Heart right ventricle (tissue), 16 donors: Measurements from ENCODE around the gene EML2. TPM values are rescaled to one million over a fixed set of nuclear protein-coding genes. Genes with fewer than 3 reads are reported as not detected.
A peak's percentile ranks its signal among the peaks of the same experiment; 100 is the strongest.

ENCODE experiments used
- ATAC-seq, 8 donors: fragments of 200-7000 bp; cut with Tn5 transposase; one replicate each; pipeline ENCODE4 v1.9.1; 2020; ENCODE audit warnings: mild to moderate bottlenecking in 8 of 8, moderate library complexity in 8 of 8, moderate number of reproducible peaks in 1 of 8
- DNase-seq, 2 donors: peaks; one replicate each; pipeline ENCODE4 v3.0.0-alpha.2; 2020
- H3K27ac ChIP-seq, 10 donors: fragments of 200-600 bp; sonication (generic) in 2 of 10; one replicate each; pipeline versions ENCODE4 v1.5.0 to v1.8.0; 2020 to 2022; ENCODE audit warnings: mild to moderate bottlenecking in 3 of 10
- H3K27me3 ChIP-seq, 7 donors: fragments of 200-600 bp; one replicate each; pipeline ENCODE4 v1.8.0; 2021 to 2022; ENCODE audit warnings: mild to moderate bottlenecking in 2 of 7
- H3K36me3 ChIP-seq, 9 donors: fragments of 200-600 bp; sonication (generic) in 1 of 9; one replicate each; pipeline versions ENCODE4 v1.5.0 to v1.8.0; 2020 to 2022; ENCODE audit warnings: mild to moderate bottlenecking in 2 of 9
- H3K4me1 ChIP-seq, 9 donors: fragments of 200-600 bp; sonication (generic) in 1 of 9; one replicate each; pipeline versions ENCODE4 v1.5.0 to v1.8.0; 2020 to 2022; ENCODE audit warnings: mild to moderate bottlenecking in 4 of 9
- H3K4me3 ChIP-seq, 10 donors: fragments of 200-600 bp; sonication (generic) in 2 of 10; one replicate each; pipeline versions ENCODE4 v1.5.0 to v1.8.0; 2020 to 2022; ENCODE audit warnings: mild to moderate bottlenecking in 7 of 10, moderate library complexity in 2 of 10
- H3K9me3 ChIP-seq, 11 donors: fragments of 200-600 bp in 10 of 11; sonication (generic) in 2 of 11; one replicate each; pipeline versions ENCODE4 v1.5.0 to v1.8.0; 2013 to 2022; ENCODE audit warnings: mild to moderate bottlenecking in 2 of 11, control low read depth in 1 of 11, moderate library complexity in 1 of 11
- WGBS, 2 donors: extraction: QIAGEN DNeasy Blood & Tissue Kit; methylation state at CpG; one replicate each; pipeline ENCODE4 v1.1.7; 2013; ENCODE audit warnings: inconsistent platforms in 1 of 2; 5-methylcytosine and 5-hydroxymethylcytosine counted together
- intact Hi-C, 10 donors: fragments of 100-400 bp; cut with DNase I; formaldehyde crosslinking; loops; one replicate each; pipeline versions ENCODE4 v1.11.1 to v1.14.2; 2022
- polyA plus RNA-seq, 2 donors: library from polyadenylated mRNA; stranded (reverse); fragments of 200-250 nt; gene quantifications; one replicate each; pipeline ENCODE4 v1.2.3, GENCODE V29; 2013
- total RNA-seq, 10 donors: library from RNA; stranded (reverse); fragmentation: NEBNext Ultra II Directional in 3 of 10; extraction: Animal tissue kit (Norgen Biotek cat#: 25700) in 3 of 10; gene quantifications; one replicate each; pipeline versions ENCODE4 v1.2.1 to v1.2.4, GENCODE V29; 2021 to 2023
- TF ChIP-seq, protein P1 (sequence below), 9 donors: fragments of 200-600 bp; sonication (generic) in 2 of 9; IDR thresholded peaks; one replicate each; pipeline versions ENCODE4 v1.5.0 to v1.8.0; 2021 to 2022; ENCODE audit warnings: antibody characterized with exemption in 9 of 9, mild to moderate bottlenecking in 5 of 9, moderate library complexity in 1 of 9
- donor health status: Arrhythmogenic right ventricular cardiomyopathy.
- donor health status: ischemic (EF 13 %, LVEDD 7.1; RV severe dilation, severe dysfunction).
- donor health status: healthy with polysubstance abuse.
- donor health status: DM: no; HTN: yes; CAD: no.
- donor health status: DM: no; HTN: no; CAD: no.
- donor health status: ischemic (EF 25% LVEDD 6.9; RV normal size, moderate dysfunction).
- donor health status: ischemic (EF 25% LVEDD 5.7; RV mildly dilated, moderate dysfunction).
- donor health status: healthy.
- donor health status: DM: yes; HTN: yes; CAD: no.
- donor health status: Ischemic cardiomyopathy.
- donor health status: ischemic (EF 35%, LVEDD 5.7; RV mildly dilated, moderate dysfunction).
- donor health status: nonischemic (EF 11% LVEDD 7.7; RV severe dilation, severe dysfunction).
- donor health status: DM: yes; HTN: yes; CAD: no.
- donor health status: PGD.
- donor health status: ischemic (EF 29% LVEDD 5.4; RV normal size, mild dysfunction).
- donor health status: nonischemic (EF 23%, LVEDD 6.1; RV moderate dilation, normal function).

The EML2 gene
- total and polyA plus RNA-seq, 12 donors = 17.3 to 54.5 (median 43.9) TPM

DNA sequence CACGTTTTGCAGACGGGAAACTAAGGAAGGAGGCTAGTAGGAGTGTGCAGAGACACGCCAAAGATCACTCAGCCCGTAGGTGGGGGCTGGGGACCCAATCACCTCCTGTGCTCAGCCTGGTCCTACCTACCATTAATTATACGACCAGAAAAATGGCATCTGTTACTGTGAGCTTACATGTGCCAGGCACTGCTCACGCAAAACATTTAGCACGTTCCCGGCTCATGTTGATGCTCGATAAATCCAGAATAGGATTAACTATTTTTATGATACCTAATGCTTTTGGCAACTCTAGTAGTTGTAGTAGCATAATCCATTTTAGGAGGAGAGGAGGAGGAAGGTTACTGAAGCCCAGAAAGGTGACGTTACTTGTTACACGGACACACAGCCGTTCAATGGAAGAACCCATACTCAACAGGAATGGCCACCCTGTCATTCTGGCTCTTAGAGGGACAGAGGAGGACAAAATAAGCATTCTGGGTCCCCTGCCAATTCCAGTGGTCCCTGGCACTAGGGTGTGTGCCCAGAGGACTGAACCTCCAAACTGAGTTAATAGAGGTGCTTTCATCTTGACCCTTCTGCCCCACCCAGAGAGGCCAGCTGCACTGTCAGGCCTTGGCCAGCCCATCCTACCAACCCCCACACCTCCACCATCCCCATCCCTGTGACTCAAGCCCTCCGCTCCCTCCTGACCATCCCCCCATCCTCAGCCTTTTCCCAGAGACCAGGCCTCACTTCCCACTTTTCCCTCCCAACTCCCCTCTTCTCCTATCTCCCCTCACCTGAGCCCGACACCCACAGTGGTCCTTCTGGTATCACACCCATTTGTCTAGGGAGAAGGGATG, 5.0 kb upstream of the EML2 start:
- no peaks in the 10 kb centered on the region for H3K36me3 ChIP-seq
- intact Hi-C loops = loop anchor here (2.0 to 10.0 kb wide), 10 partner anchors 37 to 219 kb away; partner anchors contain the start of genes OPA3 (in 3 of the 10), PPM1N (in 3 of the 10), RTN2 (in 3 of the 10) and ERCC1 (in 1 of the 10)
- no peak overlapping the region for H3K4me3 ChIP-seq
- peaks cover 4 to 55% (median 40%) of the 10 kb centered on the region in 9 donors for H3K4me1 ChIP-seq
- 56 to 60% methylated on average over 14 of the region's 14 CpGs for WGBS, 2 donors
- peaks cover 0 to 32% (median 0%) of the 10 kb centered on the region in 7 donors for H3K27me3 ChIP-seq
- no peak for ATAC-seq
- TF ChIP-seq, protein P1, sequence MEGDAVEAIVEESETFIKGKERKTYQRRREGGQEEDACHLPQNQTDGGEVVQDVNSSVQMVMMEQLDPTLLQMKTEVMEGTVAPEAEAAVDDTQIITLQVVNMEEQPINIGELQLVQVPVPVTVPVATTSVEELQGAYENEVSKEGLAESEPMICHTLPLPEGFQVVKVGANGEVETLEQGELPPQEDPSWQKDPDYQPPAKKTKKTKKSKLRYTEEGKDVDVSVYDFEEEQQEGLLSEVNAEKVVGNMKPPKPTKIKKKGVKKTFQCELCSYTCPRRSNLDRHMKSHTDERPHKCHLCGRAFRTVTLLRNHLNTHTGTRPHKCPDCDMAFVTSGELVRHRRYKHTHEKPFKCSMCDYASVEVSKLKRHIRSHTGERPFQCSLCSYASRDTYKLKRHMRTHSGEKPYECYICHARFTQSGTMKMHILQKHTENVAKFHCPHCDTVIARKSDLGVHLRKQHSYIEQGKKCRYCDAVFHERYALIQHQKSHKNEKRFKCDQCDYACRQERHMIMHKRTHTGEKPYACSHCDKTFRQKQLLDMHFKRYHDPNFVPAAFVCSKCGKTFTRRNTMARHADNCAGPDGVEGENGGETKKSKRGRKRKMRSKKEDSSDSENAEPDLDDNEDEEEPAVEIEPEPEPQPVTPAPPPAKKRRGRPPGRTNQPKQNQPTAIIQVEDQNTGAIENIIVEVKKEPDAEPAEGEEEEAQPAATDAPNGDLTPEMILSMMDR (IDR thresholded peaks at IDR 0.05) = no peak
- H3K9me3 ChIP-seq = no peaks in the 10 kb centered on the region
- DNase-seq = no peak
- no peak overlapping the region for H3K27ac ChIP-seq

DNA sequence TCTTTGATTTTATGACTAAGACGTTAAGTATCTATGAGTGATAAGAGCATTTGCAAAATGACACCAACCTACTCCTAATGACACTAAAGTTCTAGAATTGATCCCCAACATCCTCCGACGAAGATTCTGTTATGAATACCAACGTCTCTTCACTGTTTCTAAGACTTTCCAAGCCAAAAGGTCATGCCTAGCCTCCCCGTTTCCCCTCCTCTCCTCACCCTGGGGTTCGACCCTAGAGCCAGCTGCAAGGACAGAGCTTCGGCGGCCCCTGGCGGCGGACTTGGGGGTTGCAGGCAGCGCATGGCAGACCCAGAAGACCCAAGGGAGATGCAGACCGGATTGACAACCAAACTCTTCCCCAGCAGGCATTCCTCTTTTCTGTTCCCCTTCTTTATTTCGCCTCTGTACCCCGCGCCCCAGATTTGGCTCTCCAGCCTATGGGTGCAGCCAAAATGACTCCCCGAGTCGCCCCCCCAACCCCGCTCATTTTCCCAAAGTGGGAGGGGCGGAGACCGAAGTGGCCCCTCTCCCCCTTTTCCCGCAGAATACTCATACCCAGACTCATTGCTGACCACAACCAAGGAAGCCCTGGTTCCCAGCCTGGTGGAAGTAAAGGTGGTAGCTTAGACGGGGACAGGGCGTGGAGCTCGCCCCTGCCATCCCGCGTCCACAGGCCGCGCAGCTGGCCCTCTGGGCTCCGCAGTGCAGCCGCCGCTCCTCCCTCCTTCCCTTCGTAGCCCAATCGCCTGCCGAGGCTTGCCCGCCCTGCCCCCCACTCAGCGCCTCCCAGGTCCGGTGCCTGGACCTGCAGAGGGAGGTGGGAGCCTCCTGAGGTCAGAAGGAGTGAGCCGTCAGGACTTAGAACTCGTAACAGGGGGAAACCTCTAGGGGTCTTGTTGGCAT, 4.1 kb upstream of the EML2 start:
- TF ChIP-seq, protein P1 (IDR thresholded peaks at IDR 0.05) = peak; percentile 94 to 99 (median 98)
- Histone ChIP-seq H3K27ac (peak overlapping the region in 3 of 10 donors; percentile 74 to 88 (median 85)), H3K4me3 (peak overlapping the region in 5 of 10 donors; percentile 51 to 57 (median 54)), H3K27me3 (peaks cover 0 to 32% (median 0%) of the 10 kb centered on the region in 7 donors), H3K9me3 (no peaks in the 10 kb centered on the region), H3K36me3 (no peaks in the 10 kb centered on the region), H3K4me1 (peaks cover 4 to 61% (median 48%) of the 10 kb centered on the region in 9 donors)
- 9 to 12% methylated on average over 38 to 39 of the region's 39 CpGs for WGBS, 2 donors
- ATAC-seq (peak; percentile 30 to 81 (median 58)), DNase-seq (peak; percentile 84 to 91)
- intact Hi-C loops = loop anchor here (2.0 to 10.0 kb wide), 10 partner anchors 36 to 218 kb away; partner anchors contain the start of genes OPA3 (in 3 of the 10), PPM1N (in 3 of the 10), RTN2 (in 3 of the 10) and ERCC1 (in 1 of the 10)

DNA sequence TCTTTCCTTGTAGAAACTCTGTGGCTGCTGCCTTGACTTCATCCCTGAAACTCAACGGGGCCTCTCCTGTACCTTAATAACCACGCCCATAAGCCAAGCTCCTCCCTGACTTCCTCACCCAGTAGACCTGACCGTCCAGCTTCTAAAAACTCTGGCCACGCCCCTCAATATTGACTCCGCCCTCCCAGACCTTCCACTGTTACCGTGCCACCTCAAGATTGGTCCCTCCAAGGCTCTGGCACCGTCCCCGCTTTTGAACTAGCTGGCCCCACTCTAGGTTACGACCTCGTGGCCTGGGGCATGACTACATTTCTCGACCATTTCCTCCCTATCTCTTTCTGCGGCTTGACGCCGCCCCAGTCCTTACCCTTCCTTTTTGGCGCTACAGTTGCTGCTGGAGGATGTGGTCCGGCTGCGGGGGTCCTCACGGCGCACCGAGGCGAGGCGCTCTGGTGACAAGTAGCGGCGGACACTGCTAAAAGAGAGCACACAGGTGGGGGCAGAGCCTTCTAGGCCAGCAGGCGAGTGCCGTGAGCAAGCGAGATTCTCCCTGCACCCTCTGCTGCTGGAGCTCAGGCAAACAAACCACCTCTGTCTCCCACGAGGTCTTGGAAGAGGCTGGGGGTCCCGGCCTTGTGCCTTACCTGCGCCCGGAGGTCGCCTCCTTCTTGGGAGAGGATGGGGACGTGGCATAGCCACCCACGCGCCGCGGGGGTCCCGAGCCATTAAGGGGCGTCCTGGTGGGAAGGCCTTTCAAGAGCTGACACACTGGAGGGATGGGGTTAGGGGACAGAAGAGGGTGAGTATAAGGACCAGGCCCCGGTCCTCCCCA, 2.3 kb upstream of the EML2 start:
- TF ChIP-seq, protein P1 (IDR thresholded peaks at IDR 0.05) = no peak
- Histone ChIP-seq H3K27me3 (peaks cover 0 to 27% (median 0%) of the 10 kb centered on the region in 7 donors), H3K4me3 (peak overlapping the region in 9 of 10 donors; percentile 25 to 57 (median 51)), H3K4me1 (peaks cover 4 to 72% (median 57%) of the 10 kb centered on the region in 9 donors), H3K36me3 (no peaks in the 10 kb centered on the region), H3K27ac (peak overlapping the region; percentile 37 to 89 (median 81)), H3K9me3 (no peaks in the 10 kb centered on the region)
- ATAC-seq (peak; percentile 7 to 56 (median 44)), DNase-seq (peak; percentile 74 to 80)
- 2 to 5% methylated on average over 39 to 40 of the region's 40 CpGs for WGBS, 2 donors
- intact Hi-C loops = loop anchor here (1.0 to 10.0 kb wide), 11 partner anchors 34 to 217 kb away; partner anchors contain the start of genes OPA3 (in 3 of the 10), PPM1N (in 3 of the 10), RTN2 (in 3 of the 10) and ERCC1 (in 1 of the 10)
